Measurements from ENCODE around the gene NCKAP1. TPM values are rescaled to one million over a fixed set of nuclear protein-coding genes. Genes with fewer than 3 reads are reported as not detected.
A peak's percentile ranks its signal among the peaks of the same experiment; 100 is the strongest.

NCKAP1 gene
- total and polyA plus RNA-seq, 7 donors, result 39.6 to 206 (median 160) TPM

DNA sequence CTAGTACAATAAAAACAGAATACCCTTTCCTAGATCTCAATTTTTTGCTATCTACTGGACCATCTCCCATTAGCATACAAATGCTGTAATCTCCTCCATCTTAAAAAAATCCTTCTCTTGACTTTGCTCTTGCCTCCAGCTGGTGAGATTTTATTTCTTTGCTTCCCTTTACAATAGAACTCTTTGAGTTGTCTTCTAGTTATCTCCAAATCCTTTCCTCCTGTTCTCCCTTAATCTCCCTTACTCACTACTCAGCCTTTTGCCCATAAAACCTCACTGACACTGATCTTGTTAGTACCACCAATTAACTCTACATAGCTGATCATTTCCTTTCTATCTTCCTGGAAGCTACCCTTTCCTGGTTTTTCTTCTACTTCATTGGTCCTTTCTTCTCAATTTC, 108.3 kb downstream of the NCKAP1 start:
- no peaks in the 10 kb centered on the region for H3K27me3 ChIP-seq
- no peaks in the 10 kb centered on the region for H3K4me1 ChIP-seq
- intact Hi-C loops (cut with DNase I), result no loop called here
- TF ChIP-seq, protein P1, sequence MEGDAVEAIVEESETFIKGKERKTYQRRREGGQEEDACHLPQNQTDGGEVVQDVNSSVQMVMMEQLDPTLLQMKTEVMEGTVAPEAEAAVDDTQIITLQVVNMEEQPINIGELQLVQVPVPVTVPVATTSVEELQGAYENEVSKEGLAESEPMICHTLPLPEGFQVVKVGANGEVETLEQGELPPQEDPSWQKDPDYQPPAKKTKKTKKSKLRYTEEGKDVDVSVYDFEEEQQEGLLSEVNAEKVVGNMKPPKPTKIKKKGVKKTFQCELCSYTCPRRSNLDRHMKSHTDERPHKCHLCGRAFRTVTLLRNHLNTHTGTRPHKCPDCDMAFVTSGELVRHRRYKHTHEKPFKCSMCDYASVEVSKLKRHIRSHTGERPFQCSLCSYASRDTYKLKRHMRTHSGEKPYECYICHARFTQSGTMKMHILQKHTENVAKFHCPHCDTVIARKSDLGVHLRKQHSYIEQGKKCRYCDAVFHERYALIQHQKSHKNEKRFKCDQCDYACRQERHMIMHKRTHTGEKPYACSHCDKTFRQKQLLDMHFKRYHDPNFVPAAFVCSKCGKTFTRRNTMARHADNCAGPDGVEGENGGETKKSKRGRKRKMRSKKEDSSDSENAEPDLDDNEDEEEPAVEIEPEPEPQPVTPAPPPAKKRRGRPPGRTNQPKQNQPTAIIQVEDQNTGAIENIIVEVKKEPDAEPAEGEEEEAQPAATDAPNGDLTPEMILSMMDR (IDR thresholded peaks at IDR 0.05), result no peak
- TF ChIP-seq POLR2A (IDR thresholded peaks at IDR 0.05) (no peak), POLR2AphosphoS5 (IDR thresholded peaks at IDR 0.05) (no peak), EP300 (IDR thresholded peaks at IDR 0.05) (no peak)
- H3K27ac ChIP-seq, result no peak overlapping the region
- no peaks in the 10 kb centered on the region for H3K9me3 ChIP-seq
- peaks cover 0 to 71% (median 15%) of the 10 kb centered on the region in 4 donors for H3K36me3 ChIP-seq
- H3K4me3 ChIP-seq, result no peak overlapping the region
- no peak for DNase-seq

DNA sequence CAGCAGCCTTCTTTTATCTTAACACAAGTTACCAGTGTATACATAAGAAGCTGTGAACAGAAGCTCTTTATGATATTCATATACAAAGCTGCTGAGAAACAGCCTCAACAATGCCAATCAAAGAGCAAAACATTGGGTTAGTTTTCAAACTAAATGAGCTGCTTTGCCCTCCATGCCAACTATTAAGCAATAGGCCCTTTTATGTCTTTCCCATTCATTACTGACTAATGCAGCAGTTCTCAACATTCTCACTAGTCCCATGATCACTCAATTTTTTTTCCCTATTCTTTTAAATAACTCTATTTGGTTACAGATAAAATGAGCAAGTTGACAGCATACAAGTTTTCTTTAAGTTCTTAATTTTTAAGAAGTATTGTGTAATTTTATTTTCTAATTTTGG, 114.0 kb downstream of the NCKAP1 start:
- H3K4me1 ChIP-seq, result peaks cover 0 to 4% (median 0%) of the 10 kb centered on the region in 4 donors
- no peaks in the 10 kb centered on the region for H3K27me3 ChIP-seq
- no peaks in the 10 kb centered on the region for H3K9me3 ChIP-seq
- TF ChIP-seq EP300 (IDR thresholded peaks at IDR 0.05), result no peak
- TF ChIP-seq, protein P1 (IDR thresholded peaks at IDR 0.05), result no peak
- intact Hi-C loops (cut with DNase I), result no loop called here
- DNase-seq, result no peak
- peak overlapping the region in 1 of 4 donors; percentile 17 for H3K27ac ChIP-seq
- no peak overlapping the region for H3K4me3 ChIP-seq
- peaks cover 0 to 63% (median 13%) of the 10 kb centered on the region in 4 donors for H3K36me3 ChIP-seq

DNA sequence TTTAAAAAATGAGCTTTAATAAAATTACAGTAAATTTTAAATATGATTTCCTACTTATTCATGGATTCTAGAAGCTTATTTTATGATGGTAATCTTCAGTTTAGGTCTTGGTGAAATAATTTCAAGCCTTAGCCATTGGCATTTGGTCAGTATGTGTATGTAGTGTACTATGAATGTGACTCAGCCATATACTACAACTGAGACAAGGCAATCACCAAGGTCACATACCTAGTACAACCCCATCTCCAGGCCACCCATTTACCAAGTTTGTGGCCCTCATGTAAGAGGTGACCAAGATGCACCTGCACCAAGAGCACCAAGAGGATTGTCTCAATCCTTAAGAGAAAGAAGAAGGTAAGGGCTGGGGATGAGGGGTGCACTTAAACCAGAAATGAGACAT, 117.0 kb downstream of the NCKAP1 start:
- H3K27ac ChIP-seq, result no peak overlapping the region
- no peaks in the 10 kb centered on the region for H3K27me3 ChIP-seq
- no peak for DNase-seq
- peaks cover 0 to 7% (median 0%) of the 10 kb centered on the region in 4 donors for H3K4me1 ChIP-seq
- H3K4me3 ChIP-seq, result no peak overlapping the region
- peaks cover 0 to 38% (median 4%) of the 10 kb centered on the region in 4 donors for H3K36me3 ChIP-seq
- intact Hi-C loops (cut with DNase I), result no loop called here
- TF ChIP-seq EP300 (IDR thresholded peaks at IDR 0.05) (no peak), POLR2A (IDR thresholded peaks at IDR 0.05) (no peak), POLR2AphosphoS5 (IDR thresholded peaks at IDR 0.05) (no peak)
- TF ChIP-seq, protein P1 (IDR thresholded peaks at IDR 0.05), result no peak
- no peaks in the 10 kb centered on the region for H3K9me3 ChIP-seq

DNA sequence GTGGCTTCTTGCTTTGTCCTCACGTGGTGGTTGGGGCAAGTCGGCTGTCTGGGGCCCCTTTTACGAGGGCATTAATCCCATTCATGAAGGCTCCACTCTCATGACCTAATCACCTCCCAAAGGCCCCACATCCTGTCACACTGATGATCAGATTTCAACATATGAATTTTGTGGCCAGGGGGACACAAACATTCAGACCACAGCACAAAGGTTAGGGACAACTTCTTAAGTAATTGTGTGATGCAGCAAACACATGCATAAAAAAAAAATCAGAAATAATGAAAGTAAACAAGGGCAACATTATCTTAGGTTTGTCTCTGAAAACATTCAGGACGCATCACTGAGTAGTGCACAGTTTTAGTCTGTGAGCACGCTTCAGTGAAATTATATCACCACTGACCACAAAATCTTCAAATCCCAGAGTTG, 117.6 kb downstream of the NCKAP1 start:
- intact Hi-C loops (cut with DNase I), result no loop called here
- H3K27ac ChIP-seq, result no peak overlapping the region
- H3K4me1 ChIP-seq, result peaks cover 0 to 13% (median 2%) of the 10 kb centered on the region in 4 donors
- no peaks in the 10 kb centered on the region for H3K27me3 ChIP-seq
- WGBS, 2 donors, result 82 to 95% methylated on average over 5 of the region's 5 CpGs
- peaks cover 0 to 33% (median 1%) of the 10 kb centered on the region in 4 donors for H3K36me3 ChIP-seq
- no peak for DNase-seq
- TF ChIP-seq, protein P1 (IDR thresholded peaks at IDR 0.05), result no peak
- no peak for TF ChIP-seq POLR2AphosphoS5 (IDR thresholded peaks at IDR 0.05)
- TF ChIP-seq EP300 (IDR thresholded peaks at IDR 0.05), result no peak
- TF ChIP-seq POLR2A (IDR thresholded peaks at IDR 0.05), result no peak
- no peaks in the 10 kb centered on the region for H3K9me3 ChIP-seq
- H3K4me3 ChIP-seq, result no peak overlapping the region

DNA sequence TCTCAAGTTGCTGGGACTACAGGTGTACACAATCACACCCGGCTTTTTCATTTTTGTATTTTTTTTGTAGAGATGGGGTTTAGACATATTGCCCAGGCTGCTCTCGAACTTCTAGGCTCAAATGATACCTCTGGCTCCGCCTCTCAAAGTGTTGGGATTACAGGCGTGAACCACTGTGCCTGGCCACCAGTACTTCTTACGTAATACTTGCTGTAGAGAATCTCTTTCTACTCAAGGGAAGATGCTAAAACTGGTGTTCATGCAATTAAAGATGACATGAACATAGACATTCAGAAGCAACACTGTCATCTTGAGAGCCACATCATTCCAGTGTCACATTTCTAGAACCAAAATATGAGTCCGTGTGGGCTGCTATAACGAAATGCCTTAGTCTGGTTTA, 118.2 kb downstream of the NCKAP1 start:
- no peaks in the 10 kb centered on the region for H3K9me3 ChIP-seq
- TF ChIP-seq POLR2A (IDR thresholded peaks at IDR 0.05) (no peak), POLR2AphosphoS5 (IDR thresholded peaks at IDR 0.05) (no peak), EP300 (IDR thresholded peaks at IDR 0.05) (no peak)
- TF ChIP-seq, protein P1 (IDR thresholded peaks at IDR 0.05), result no peak
- intact Hi-C loops (cut with DNase I), result no loop called here
- no peaks in the 10 kb centered on the region for H3K27me3 ChIP-seq
- H3K36me3 ChIP-seq, result peaks cover 0 to 33% (median 1%) of the 10 kb centered on the region in 4 donors
- no peak overlapping the region for H3K4me3 ChIP-seq
- H3K27ac ChIP-seq, result no peak overlapping the region
- DNase-seq, result no peak
- WGBS, 2 donors, result 93 to 95% methylated on average over 7 of the region's 7 CpGs
- peaks cover 0 to 17% (median 4%) of the 10 kb centered on the region in 4 donors for H3K4me1 ChIP-seq

Data from sigmoid colon (tissue), 7 donors.